SK-N-SH treated with all-trans-retinoic acid at 6 μM for 48 hours (cell line): ENCODE measurements around the gene TTC27.

ENCODE experiments used
- ATAC-seq: fragments of 200-7000 bp; cut with Tn5 transposase; 3 replicates; pipeline ENCODE4 v1.9.1; 2020; ENCODE audit warnings: mild to moderate bottlenecking, moderate library complexity
- ARNTL ChIP-seq: fragments of 450-650 bp; formaldehyde crosslinking; IDR thresholded peaks from 2 replicates; pipeline ENCODE4 v1.5.0; 2020; ENCODE audit warnings: low read depth, mild to moderate bottlenecking, moderate library complexity, borderline replicate concordance
- BACH2 ChIP-seq: fragments of 250-450 bp; sonication (Bioruptor Pico); IDR thresholded peaks from 2 replicates; pipeline ENCODE4 v1.9.0; 2021; ENCODE audit warnings: mild to moderate bottlenecking, borderline replicate concordance
- CSDC2 ChIP-seq: fragments of 250-450 bp; sonication (Bioruptor Pico); IDR thresholded peaks from 2 replicates; pipeline ENCODE4 v1.5.0; 2020; ENCODE audit warnings: mild to moderate bottlenecking, moderate library complexity
- ESRRG ChIP-seq: fragments of 250-450 bp; sonication (Bioruptor Pico); IDR thresholded peaks from 2 replicates; pipeline ENCODE4 v1.6.1; 2021; ENCODE audit warnings: mild to moderate bottlenecking
- ISL1 ChIP-seq: fragments of 250-450 bp; sonication (Bioruptor Pico); IDR thresholded peaks from 2 replicates; pipeline ENCODE4 v2.1.2; 2022; ENCODE audit warnings: mild to moderate bottlenecking, moderate library complexity
- OSR1 ChIP-seq: fragments of 250-450 bp; sonication (Bioruptor Pico); IDR thresholded peaks from 2 replicates; pipeline ENCODE4 v1.8.0; 2022; ENCODE audit warnings: moderate library complexity, mild to moderate bottlenecking, inconsistent platforms
- PPARA ChIP-seq: fragments of 250-450 bp; sonication (Bioruptor Pico); IDR thresholded peaks from 2 replicates; pipeline ENCODE4 v1.5.0; 2020; ENCODE audit warnings: mild to moderate bottlenecking, borderline replicate concordance
- RARB ChIP-seq: fragments of 250-450 bp; sonication (Bioruptor Pico); IDR thresholded peaks from 2 replicates; pipeline ENCODE4 v1.8.0; 2021; ENCODE audit warnings: mild to moderate bottlenecking, moderate library complexity
- SNAI2 ChIP-seq: fragments of 250-450 bp; sonication (Bioruptor Pico); IDR thresholded peaks from 2 replicates; pipeline ENCODE4 v1.5.0; 2020; ENCODE audit warnings: mild to moderate bottlenecking, moderate library complexity
- TCF4 ChIP-seq: fragments of 250-450 bp; sonication (Bioruptor Pico); IDR thresholded peaks from 2 replicates; pipeline ENCODE4 v1.8.0; 2021; ENCODE audit warnings: mild to moderate bottlenecking, moderate library complexity, borderline replicate concordance
- TOX ChIP-seq: fragments of 250-450 bp; sonication (Bioruptor Pico); IDR thresholded peaks from 2 replicates; pipeline ENCODE4 v1.8.0; 2021; ENCODE audit warnings: mild to moderate bottlenecking, moderate library complexity, borderline replicate concordance
- ZC3H10 ChIP-seq: fragments of 250-450 bp; sonication (Bioruptor Pico); IDR thresholded peaks from 2 replicates; pipeline ENCODE4 v1.5.1; 2021; ENCODE audit warnings: mild to moderate bottlenecking, moderate library complexity
- ZFP30 ChIP-seq: fragments of 450-650 bp; formaldehyde crosslinking; IDR thresholded peaks from 2 replicates; pipeline ENCODE4 v1.5.0; 2022; ENCODE audit warnings: mild to moderate bottlenecking, moderate library complexity
- ZNF565 ChIP-seq: fragments of 450-650 bp; formaldehyde crosslinking; conservative IDR thresholded peaks from 2 replicates; pipeline ENCODE4 v1.5.0; 2020; ENCODE audit warnings: low read depth, mild to moderate bottlenecking, moderate library complexity
- ZNF70 ChIP-seq: fragments of 450-650 bp; formaldehyde crosslinking; IDR thresholded peaks from 2 replicates; pipeline ENCODE4 v1.5.0; 2020; ENCODE audit warnings: mild to moderate bottlenecking, moderate library complexity
- TF ChIP-seq, protein P1 (sequence below): fragments of 250-450 bp; sonication (Bioruptor Pico); IDR thresholded peaks from 2 replicates; pipeline ENCODE4 v1.5.1; 2020; ENCODE audit warnings: low read depth, mild to moderate bottlenecking, moderate library complexity
- TF ChIP-seq, protein P2 (sequence below): fragments of 250-450 bp; sonication (Bioruptor Pico); IDR thresholded peaks from 2 replicates; pipeline ENCODE4 v1.8.0; 2020; ENCODE audit warnings: mild to moderate bottlenecking, moderate library complexity, borderline replicate concordance
- TF ChIP-seq, protein P3 (sequence below): fragments of 250-450 bp; sonication (Bioruptor Pico); IDR thresholded peaks from 2 replicates; pipeline ENCODE4 v1.5.0; 2020; ENCODE audit warnings: mild to moderate bottlenecking, moderate library complexity
- TF ChIP-seq, protein P4 (sequence below): fragments of 250-450 bp; sonication (Bioruptor Pico); IDR thresholded peaks from 2 replicates; pipeline ENCODE4 v1.8.0; 2021; ENCODE audit warnings: low read depth, mild to moderate bottlenecking, moderate library complexity, borderline replicate concordance
- TF ChIP-seq, protein P5 (sequence below): fragments of 250-450 bp; sonication (Bioruptor Pico); IDR thresholded peaks from 2 replicates; pipeline ENCODE4 v1.5.1; 2021; ENCODE audit warnings: mild to moderate bottlenecking, moderate library complexity

Gene TTC27

DNA sequence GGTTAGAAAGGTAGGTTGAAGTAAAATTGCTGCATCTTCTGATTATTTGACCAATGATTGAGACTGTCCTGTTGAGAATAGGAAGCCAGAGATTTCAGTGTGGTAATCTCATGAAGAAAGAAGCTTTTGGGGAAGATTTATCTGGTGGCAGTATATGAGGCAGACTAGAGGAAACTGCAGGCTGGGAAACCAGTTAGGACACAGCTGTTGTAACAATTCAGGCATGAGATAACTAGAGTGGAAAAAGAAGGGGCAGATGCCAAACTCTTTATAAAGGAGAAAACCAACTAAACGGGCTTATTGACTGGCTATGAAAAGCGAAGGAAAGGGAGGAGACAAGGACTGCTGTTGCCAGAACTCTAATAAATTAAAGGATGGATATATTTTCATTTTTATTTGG, 155.6 kb downstream of the TTC27 start:
- no peak for ATAC-seq
- no peak for TF ChIP-seq ARNTL
- TF ChIP-seq OSR1 (CRISPR knock-in tag), result no peak
- no peak for TF ChIP-seq RARB (CRISPR knock-in tag)
- TF ChIP-seq TOX, result no peak
- no peak for TF ChIP-seq BACH2 (CRISPR knock-in tag)
- TF ChIP-seq ZNF70, result no peak
- TF ChIP-seq ZC3H10 (CRISPR knock-in tag), result no peak
- TF ChIP-seq, protein P1, sequence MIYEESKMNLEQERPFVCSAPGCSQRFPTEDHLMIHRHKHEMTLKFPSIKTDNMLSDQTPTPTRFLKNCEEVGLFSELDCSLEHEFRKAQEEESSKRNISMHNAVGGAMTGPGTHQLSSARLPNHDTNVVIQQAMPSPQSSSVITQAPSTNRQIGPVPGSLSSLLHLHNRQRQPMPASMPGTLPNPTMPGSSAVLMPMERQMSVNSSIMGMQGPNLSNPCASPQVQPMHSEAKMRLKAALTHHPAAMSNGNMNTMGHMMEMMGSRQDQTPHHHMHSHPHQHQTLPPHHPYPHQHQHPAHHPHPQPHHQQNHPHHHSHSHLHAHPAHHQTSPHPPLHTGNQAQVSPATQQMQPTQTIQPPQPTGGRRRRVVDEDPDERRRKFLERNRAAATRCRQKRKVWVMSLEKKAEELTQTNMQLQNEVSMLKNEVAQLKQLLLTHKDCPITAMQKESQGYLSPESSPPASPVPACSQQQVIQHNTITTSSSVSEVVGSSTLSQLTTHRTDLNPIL, result no peak
- TF ChIP-seq, protein P2, sequence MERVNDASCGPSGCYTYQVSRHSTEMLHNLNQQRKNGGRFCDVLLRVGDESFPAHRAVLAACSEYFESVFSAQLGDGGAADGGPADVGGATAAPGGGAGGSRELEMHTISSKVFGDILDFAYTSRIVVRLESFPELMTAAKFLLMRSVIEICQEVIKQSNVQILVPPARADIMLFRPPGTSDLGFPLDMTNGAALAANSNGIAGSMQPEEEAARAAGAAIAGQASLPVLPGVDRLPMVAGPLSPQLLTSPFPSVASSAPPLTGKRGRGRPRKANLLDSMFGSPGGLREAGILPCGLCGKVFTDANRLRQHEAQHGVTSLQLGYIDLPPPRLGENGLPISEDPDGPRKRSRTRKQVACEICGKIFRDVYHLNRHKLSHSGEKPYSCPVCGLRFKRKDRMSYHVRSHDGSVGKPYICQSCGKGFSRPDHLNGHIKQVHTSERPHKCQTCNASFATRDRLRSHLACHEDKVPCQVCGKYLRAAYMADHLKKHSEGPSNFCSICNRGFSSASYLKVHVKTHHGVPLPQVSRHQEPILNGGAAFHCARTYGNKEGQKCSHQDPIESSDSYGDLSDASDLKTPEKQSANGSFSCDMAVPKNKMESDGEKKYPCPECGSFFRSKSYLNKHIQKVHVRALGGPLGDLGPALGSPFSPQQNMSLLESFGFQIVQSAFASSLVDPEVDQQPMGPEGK (CRISPR knock-in tag), result no peak
- TF ChIP-seq ZNF565 (CRISPR knock-in tag), result no peak
- TF ChIP-seq, protein P3, sequence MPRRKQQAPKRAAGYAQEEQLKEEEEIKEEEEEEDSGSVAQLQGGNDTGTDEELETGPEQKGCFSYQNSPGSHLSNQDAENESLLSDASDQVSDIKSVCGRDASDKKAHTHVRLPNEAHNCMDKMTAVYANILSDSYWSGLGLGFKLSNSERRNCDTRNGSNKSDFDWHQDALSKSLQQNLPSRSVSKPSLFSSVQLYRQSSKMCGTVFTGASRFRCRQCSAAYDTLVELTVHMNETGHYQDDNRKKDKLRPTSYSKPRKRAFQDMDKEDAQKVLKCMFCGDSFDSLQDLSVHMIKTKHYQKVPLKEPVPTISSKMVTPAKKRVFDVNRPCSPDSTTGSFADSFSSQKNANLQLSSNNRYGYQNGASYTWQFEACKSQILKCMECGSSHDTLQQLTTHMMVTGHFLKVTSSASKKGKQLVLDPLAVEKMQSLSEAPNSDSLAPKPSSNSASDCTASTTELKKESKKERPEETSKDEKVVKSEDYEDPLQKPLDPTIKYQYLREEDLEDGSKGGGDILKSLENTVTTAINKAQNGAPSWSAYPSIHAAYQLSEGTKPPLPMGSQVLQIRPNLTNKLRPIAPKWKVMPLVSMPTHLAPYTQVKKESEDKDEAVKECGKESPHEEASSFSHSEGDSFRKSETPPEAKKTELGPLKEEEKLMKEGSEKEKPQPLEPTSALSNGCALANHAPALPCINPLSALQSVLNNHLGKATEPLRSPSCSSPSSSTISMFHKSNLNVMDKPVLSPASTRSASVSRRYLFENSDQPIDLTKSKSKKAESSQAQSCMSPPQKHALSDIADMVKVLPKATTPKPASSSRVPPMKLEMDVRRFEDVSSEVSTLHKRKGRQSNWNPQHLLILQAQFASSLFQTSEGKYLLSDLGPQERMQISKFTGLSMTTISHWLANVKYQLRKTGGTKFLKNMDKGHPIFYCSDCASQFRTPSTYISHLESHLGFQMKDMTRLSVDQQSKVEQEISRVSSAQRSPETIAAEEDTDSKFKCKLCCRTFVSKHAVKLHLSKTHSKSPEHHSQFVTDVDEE (CRISPR knock-in tag), result no peak

DNA sequence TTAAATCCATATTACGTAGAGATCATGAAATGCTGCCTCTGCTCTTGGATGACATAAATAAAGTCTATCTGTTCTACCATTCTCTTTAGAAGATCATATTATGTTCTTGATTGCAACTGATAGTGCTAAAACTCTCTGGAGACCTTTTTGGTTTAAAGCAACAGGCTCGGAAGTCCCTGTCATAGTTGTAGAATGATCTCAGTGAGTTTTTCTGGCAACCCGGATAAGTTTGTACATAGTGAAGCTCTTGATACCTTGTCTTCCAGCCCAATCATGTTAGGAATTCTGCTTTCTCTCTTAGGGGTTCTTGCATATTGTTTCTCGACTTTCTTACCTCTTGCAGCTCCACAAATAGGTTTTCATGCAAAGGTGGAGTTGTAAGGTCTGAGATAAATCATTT, 156.1 kb downstream of the TTC27 start:
- no peak for ATAC-seq
- TF ChIP-seq TCF4 (CRISPR knock-in tag), result no peak
- TF ChIP-seq PPARA (CRISPR knock-in tag), result no peak
- TF ChIP-seq, protein P4, sequence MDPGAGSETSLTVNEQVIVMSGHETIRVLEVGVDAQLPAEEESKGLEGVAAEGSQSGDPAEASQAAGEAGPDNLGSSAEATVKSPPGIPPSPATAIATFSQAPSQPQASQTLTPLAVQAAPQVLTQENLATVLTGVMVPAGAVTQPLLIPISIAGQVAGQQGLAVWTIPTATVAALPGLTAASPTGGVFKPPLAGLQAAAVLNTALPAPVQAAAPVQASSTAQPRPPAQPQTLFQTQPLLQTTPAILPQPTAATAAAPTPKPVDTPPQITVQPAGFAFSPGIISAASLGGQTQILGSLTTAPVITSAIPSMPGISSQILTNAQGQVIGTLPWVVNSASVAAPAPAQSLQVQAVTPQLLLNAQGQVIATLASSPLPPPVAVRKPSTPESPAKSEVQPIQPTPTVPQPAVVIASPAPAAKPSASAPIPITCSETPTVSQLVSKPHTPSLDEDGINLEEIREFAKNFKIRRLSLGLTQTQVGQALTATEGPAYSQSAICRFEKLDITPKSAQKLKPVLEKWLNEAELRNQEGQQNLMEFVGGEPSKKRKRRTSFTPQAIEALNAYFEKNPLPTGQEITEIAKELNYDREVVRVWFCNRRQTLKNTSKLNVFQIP (CRISPR knock-in tag), result no peak
- no peak for TF ChIP-seq SNAI2 (CRISPR knock-in tag)
- TF ChIP-seq ISL1 (CRISPR knock-in tag), result no peak
- TF ChIP-seq, protein P3 (CRISPR knock-in tag), result no peak
- no peak for TF ChIP-seq ZC3H10 (CRISPR knock-in tag)
- TF ChIP-seq ZFP30 (CRISPR knock-in tag), result no peak
- TF ChIP-seq, protein P2 (CRISPR knock-in tag), result no peak
- TF ChIP-seq CSDC2, result no peak
- TF ChIP-seq OSR1 (CRISPR knock-in tag), result no peak
- no peak for TF ChIP-seq ESRRG
- no peak for TF ChIP-seq ZNF70
- TF ChIP-seq RARB (CRISPR knock-in tag), result no peak
- TF ChIP-seq, protein P5, sequence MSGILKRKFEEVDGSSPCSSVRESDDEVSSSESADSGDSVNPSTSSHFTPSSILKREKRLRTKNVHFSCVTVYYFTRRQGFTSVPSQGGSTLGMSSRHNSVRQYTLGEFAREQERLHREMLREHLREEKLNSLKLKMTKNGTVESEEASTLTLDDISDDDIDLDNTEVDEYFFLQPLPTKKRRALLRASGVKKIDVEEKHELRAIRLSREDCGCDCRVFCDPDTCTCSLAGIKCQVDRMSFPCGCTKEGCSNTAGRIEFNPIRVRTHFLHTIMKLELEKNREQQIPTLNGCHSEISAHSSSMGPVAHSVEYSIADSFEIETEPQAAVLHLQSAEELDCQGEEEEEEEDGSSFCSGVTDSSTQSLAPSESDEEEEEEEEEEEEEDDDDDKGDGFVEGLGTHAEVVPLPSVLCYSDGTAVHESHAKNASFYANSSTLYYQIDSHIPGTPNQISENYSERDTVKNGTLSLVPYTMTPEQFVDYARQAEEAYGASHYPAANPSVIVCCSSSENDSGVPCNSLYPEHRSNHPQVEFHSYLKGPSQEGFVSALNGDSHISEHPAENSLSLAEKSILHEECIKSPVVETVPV (CRISPR knock-in tag), result no peak
